Measurements from ENCODE around the gene PTDSS2.

The PTDSS2 gene

DNA sequence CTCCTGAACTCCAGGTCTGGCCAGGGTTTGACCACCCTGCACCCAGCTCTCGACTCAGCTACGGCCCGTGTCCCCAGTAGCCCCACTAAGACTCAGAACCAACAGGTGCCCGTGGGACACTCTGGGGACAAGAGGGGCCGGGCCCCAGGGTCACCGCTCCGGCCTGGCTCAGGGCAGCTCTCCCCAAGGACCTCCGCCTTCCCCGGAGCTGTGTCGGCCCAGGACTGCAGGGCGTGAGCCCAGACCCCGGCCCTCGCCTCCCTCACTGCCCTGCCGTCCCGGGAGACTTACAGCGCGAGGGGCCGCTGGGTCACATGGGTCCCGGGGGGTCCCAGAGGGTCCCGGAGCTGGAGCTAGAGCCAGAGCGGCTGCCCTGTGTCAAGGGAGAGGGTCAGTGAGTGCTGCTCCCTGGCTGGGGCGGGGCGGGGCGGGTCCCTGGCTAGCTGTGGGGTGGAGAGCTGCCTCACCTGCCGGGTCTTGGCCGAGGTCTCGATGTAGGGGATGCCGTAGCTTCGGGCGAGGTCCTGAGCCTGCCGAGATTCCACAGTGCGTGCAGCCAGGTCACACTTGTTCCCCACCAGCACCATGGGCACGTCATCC is 83.0 kb downstream of the PTDSS2 start:
- peaks cover 5% of the 10 kb centered on the region for H3K27me3 ChIP-seq (ENCODE audit: control insufficient read depth, insufficient read depth, low read length)
- H3K36me3 ChIP-seq (ENCODE audit: control insufficient read depth, insufficient read depth, low read length): peaks cover 13% of the 10 kb centered on the region
- no peaks in the 10 kb centered on the region for H3K9me3 ChIP-seq (ENCODE audit: control insufficient read depth, low read length)
- H3K4me3 ChIP-seq (ENCODE audit: low read length): no peak overlapping the region
- peaks cover 33% of the 10 kb centered on the region for H3K4me1 ChIP-seq (ENCODE audit: control insufficient read depth, insufficient read depth, low read length)
- no peak overlapping the region for H3K9ac ChIP-seq (ENCODE audit: low read length)

DNA sequence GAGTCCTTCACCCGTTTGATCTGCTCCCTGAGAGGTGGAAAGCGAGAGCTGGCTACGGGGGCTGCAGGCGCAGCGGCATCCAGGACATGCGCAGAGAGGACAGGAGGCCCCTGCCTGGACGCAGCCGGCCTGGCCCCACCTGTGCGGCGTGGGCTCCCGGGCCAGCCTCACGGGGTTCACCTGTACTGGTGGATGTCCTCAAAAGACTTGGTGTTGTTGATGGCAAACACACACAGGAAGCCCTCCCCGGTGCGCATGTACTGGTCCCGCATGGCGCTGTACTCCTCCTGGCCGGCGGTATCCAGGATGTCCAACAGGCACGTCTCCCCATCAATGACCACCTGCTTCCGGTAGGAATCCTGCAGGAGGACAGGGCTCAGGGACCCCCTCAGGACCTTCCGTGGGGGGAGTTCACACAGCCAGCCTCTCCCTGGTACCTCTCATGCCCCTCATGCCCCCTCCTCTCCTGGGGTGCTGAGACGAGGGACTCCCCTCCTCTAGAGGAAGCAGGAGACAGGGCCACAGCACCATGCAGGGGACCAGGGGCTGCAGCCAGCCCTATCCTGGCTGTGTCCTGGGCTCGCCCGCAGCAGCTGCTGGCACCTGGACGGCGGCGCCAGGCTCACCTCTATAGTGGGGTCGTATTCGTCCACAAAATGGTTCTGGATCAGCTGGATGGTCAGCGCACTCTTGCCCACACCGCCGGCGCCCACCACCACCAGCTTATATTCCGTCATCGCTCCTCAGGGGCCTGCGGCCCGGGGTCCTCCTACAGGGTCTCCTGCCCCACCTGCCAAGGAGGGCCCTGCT is 83.7 kb downstream of the PTDSS2 start:
- Histone ChIP-seq H3K9ac (ENCODE audit: low read length) (no peak overlapping the region), H3K36me3 (ENCODE audit: control insufficient read depth, insufficient read depth, low read length) (peaks cover 13% of the 10 kb centered on the region), H3K4me3 (ENCODE audit: low read length) (no peak overlapping the region), H3K9me3 (ENCODE audit: control insufficient read depth, low read length) (no peaks in the 10 kb centered on the region), H3K4me1 (ENCODE audit: control insufficient read depth, insufficient read depth, low read length) (peaks cover 37% of the 10 kb centered on the region), H3K27me3 (ENCODE audit: control insufficient read depth, insufficient read depth, low read length) (peaks cover 6% of the 10 kb centered on the region)

DNA sequence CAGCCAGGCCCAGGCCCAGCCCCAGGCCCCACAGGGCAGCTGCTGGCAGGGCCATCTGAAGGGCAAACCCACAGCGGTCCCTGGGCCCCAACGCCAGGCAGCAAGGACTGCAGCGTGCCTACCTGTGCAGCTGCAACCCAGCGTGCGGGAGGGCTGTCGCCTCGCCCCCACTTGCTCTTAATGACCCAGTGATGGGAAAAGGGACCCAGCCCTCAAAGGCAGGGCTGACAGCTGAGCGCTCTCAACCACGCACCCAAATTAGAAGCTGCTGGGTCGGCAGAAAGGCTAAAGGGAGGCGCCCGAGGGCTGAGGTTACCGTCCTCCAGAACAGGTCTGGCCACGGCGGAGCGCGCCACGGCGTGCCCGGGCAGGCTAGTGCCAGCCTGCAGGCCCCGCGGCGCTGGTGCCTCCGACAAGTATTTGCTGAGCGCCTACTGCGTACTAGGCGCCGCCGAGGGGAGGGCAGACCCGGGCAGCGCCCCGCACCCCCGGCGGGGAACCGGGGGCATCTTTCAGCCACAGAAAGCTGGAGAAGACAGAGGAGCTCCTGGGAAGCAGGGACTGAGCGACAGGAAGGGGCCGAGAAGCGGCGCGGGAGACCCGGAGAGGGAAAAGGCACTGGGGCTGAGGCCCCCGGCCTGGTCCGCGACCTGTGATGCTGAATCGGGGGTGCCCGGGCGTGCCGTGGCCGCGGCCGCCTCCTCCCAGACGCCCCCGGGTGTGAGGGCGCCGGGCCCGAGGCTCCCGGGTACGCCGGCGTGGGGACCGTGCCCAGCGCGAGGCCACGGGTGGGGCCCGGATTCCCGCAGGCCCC is 84.5 kb downstream of the PTDSS2 start:
- Histone ChIP-seq H3K9ac (ENCODE audit: low read length) (peak overlapping the region; percentile 64), H3K36me3 (ENCODE audit: control insufficient read depth, insufficient read depth, low read length) (peaks cover 13% of the 10 kb centered on the region), H3K9me3 (ENCODE audit: control insufficient read depth, low read length) (no peaks in the 10 kb centered on the region)

DNA sequence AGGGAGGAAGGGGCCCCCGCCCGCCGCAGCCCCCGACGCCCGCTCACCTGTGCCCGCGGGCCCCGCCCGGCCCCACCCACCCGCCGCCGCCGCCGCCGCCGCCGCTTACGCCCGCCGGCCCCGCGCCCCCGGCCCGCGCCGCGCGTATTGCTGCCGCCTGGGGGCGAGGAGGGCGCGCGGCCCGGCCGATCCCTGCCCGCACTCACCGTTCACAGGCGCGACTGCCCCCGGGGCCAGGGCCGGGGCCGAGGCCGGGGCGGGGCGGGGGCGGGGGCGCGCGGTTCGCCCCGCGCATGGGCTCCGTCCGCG is 85.1 kb downstream of the PTDSS2 start:
- H3K4me3 ChIP-seq (ENCODE audit: low read length): no peak overlapping the region
- no peaks in the 10 kb centered on the region for H3K9me3 ChIP-seq (ENCODE audit: control insufficient read depth, low read length)
- H3K36me3 ChIP-seq (ENCODE audit: control insufficient read depth, insufficient read depth, low read length): peaks cover 13% of the 10 kb centered on the region
- H3K9ac ChIP-seq (ENCODE audit: low read length): no peak overlapping the region
- H3K4me1 ChIP-seq (ENCODE audit: control insufficient read depth, insufficient read depth, low read length): peaks cover 37% of the 10 kb centered on the region
- peaks cover 6% of the 10 kb centered on the region for H3K27me3 ChIP-seq (ENCODE audit: control insufficient read depth, insufficient read depth, low read length)

More for the DNA sequence above, 84.5 kb downstream of the PTDSS2 start:
- Histone ChIP-seq H3K4me3 (ENCODE audit: low read length) (peak overlapping the region; percentile 33), H3K4me1 (ENCODE audit: control insufficient read depth, insufficient read depth, low read length) (peaks cover 37% of the 10 kb centered on the region), H3K27me3 (ENCODE audit: control insufficient read depth, insufficient read depth, low read length) (peaks cover 6% of the 10 kb centered on the region)

DNA sequence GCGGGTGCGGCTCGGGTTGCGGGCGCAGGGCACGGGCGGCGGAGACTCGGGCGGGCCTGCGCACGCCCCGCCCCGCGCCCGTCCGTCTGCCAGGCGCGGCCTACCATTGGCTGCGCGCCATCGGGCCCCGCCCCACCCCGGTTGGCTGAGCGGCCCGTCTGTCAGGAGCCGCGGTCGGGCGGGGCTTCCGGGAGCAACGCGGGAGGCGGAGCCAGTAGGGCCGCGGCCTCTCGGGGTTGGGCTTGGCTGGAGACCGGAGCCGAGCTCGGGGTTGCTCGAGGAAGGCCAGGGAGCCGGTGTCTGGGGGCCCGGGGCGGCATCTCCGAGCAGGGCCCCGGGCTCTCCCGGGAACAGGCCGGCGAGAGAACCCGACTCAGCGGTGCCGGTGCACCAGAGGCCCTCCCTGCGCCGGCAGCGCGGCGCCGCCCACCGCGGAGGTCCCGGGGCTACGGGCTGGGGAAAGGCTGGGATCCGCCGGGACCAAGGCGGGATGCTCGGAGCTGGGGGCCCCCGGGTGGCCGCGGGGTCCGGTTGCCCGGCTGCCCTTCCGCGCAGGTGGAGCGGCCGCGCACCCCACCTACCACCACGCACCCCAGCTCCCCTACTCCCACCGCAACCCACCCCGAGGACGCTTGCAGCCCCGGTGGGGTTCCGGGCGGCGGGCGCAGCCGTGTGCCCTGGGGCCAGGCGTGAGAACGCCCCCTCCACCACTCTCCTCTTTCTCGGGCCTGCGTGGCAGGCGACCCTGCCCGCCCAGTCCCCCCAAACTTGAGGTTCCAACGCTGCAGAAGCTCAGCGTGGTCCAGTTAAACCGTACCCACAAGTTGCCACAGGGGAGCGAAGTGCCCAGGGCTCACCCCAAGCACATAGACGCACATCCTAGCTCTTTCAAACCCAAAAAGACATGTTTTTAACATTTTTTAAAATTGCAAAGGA is 85.7 kb downstream of the PTDSS2 start, which contains the start of gene HRAS:
Gene HRAS, minus strand, starts transcription at position 58 of the 936 bp plus-strand sequence.
- peak within 1 kb of the TSS; percentile 64 for H3K9ac ChIP-seq (ENCODE audit: low read length)
- no peaks in the 10 kb centered on the region for H3K9me3 ChIP-seq (ENCODE audit: control insufficient read depth, low read length)
- peaks cover 13% of the 10 kb centered on the region for H3K36me3 ChIP-seq (ENCODE audit: control insufficient read depth, insufficient read depth, low read length)
- peak within 1 kb of the TSS; percentile 41 for H3K4me3 ChIP-seq (ENCODE audit: low read length)
- H3K27me3 ChIP-seq (ENCODE audit: control insufficient read depth, insufficient read depth, low read length): peaks cover 6% of the 10 kb centered on the region
- peaks cover 37% of the 10 kb centered on the region for H3K4me1 ChIP-seq (ENCODE audit: control insufficient read depth, insufficient read depth, low read length)

DNA sequence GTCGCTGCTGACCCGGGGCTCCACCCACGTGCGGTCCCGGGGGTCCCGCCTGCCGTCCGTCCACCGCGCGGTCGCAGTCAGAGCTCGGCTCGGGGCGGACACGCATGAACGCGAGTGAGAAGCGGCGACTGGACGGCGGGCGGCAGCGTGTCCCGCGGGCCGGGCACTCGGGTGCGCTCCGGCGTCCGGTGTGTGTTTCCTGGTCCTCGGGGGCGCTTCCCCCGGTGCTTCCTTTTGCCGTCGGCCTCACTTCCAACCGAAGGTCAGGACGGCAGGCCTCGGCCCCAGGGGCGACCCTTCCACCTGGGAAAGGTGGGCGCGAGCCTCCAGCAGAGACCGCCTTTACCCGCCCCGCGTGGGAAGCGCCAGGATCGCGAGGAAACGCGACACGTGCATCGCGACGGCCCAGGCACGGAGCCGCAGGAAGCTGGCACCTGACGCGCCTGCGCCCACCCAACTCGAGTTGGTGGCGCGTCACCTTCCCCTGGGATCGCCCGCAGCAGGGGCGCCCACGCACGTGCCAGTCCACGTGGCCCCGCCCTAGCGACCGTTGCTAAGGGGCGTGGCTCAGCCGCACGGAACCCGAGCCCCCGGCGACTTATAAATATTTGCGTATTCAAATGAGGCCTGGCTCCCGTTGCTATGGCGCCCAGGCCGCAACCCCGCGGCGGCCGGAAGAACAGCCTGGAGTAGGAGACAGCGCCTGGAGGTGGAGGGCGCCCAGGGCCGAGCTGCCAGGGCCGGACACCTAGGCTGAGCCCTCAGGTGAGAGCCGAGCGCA is 87.0 kb downstream of the PTDSS2 start, which contains the start of gene LRRC56:
Gene LRRC56, plus strand, starts transcription at position 687 of the 781 bp plus-strand sequence. CDS start 3,158 bp downstream, outside the sequence.
- H3K27me3 ChIP-seq (ENCODE audit: control insufficient read depth, insufficient read depth, low read length): peaks cover 6% of the 10 kb centered on the region
- H3K4me1 ChIP-seq (ENCODE audit: control insufficient read depth, insufficient read depth, low read length): peaks cover 37% of the 10 kb centered on the region
- peak within 1 kb of the TSS; percentile 11 for H3K4me3 ChIP-seq (ENCODE audit: low read length)
- H3K9ac ChIP-seq (ENCODE audit: low read length): peak within 1 kb of the TSS; percentile 31
- H3K36me3 ChIP-seq (ENCODE audit: control insufficient read depth, insufficient read depth, low read length): peaks cover 8% of the 10 kb centered on the region
- H3K9me3 ChIP-seq (ENCODE audit: control insufficient read depth, low read length): no peaks in the 10 kb centered on the region

DNA sequence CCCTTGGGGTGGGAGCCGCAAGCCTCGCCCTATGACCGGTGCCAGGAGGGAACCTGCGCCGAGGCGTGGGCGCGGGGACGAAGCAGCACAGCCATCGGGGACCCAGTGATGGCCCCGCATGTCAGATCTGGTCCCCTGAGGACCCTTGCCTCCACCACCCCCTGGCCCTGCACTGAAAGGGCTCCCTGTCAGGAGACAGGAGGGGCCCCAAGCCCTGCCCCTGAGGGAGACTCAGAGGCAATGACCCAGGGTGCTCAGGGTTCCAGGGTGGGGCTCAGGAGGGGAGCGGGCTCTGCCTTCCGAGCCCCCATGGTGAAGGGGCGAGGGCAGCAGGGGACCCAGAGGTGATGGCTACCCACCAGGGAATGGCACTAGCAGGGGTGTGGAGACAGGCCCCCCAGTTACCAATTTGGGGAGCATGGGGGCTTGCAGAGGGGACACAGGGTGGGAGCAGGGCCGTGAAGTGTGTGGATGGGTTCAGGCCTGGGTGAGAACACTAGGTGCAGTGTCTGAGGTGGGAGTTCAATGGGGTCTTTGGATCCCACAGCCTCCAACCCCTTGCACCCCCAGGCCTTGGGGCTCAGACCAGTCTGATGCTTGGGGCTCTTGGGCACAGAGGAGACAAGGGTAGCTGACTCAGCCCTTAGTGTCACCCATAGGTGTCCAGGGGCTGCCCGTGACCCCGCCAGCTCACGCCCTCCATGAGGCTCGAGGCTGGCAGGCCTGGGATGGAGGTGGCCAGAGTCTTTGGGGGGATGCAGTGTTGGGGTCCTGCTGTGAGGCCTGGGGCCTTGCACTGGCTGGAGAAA is 87.7 kb downstream of the PTDSS2 start:
- Histone ChIP-seq H3K9ac (ENCODE audit: low read length) (peak overlapping the region; percentile 31), H3K9me3 (ENCODE audit: control insufficient read depth, low read length) (no peaks in the 10 kb centered on the region), H3K4me3 (ENCODE audit: low read length) (peak overlapping the region; percentile 11), H3K27me3 (ENCODE audit: control insufficient read depth, insufficient read depth, low read length) (peaks cover 6% of the 10 kb centered on the region), H3K4me1 (ENCODE audit: control insufficient read depth, insufficient read depth, low read length) (peaks cover 33% of the 10 kb centered on the region), H3K36me3 (ENCODE audit: control insufficient read depth, insufficient read depth, low read length) (peaks cover 5% of the 10 kb centered on the region)

DNA sequence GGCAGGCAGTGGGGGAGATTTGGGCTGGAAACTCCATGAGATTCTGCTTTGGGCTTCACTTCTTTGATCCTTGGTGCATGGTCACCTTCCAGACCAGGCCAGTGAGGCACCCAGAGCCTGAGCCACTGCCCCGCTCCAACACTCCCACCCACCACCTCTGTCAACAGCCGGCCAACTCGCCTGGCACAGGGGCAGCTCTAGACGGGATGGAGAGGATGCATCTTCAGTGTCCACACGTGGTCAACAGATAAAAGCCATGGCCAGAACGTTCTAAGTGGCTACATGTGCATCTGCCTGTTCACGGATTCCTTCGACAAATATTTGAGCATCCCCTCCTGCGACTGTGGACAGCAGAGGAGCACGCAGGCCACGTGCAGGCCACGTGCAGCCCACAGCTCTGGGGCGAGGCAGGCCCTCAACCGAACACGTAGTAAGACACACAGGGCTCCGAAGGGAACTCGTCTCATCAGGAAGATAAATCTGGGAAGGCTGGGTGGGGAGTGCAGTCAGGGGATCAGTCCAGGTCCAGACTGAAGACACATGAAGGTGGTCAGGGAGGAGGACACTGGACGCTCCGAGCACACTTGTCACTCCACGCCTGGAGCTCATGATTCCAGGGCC is 88.5 kb downstream of the PTDSS2 start:
- peaks cover 2% of the 10 kb centered on the region for H3K36me3 ChIP-seq (ENCODE audit: control insufficient read depth, insufficient read depth, low read length)
- no peaks in the 10 kb centered on the region for H3K9me3 ChIP-seq (ENCODE audit: control insufficient read depth, low read length)
- H3K4me1 ChIP-seq (ENCODE audit: control insufficient read depth, insufficient read depth, low read length): peaks cover 30% of the 10 kb centered on the region
- H3K27me3 ChIP-seq (ENCODE audit: control insufficient read depth, insufficient read depth, low read length): peaks cover 6% of the 10 kb centered on the region
- H3K9ac ChIP-seq (ENCODE audit: low read length): no peak overlapping the region
- H3K4me3 ChIP-seq (ENCODE audit: low read length): no peak overlapping the region

DNA sequence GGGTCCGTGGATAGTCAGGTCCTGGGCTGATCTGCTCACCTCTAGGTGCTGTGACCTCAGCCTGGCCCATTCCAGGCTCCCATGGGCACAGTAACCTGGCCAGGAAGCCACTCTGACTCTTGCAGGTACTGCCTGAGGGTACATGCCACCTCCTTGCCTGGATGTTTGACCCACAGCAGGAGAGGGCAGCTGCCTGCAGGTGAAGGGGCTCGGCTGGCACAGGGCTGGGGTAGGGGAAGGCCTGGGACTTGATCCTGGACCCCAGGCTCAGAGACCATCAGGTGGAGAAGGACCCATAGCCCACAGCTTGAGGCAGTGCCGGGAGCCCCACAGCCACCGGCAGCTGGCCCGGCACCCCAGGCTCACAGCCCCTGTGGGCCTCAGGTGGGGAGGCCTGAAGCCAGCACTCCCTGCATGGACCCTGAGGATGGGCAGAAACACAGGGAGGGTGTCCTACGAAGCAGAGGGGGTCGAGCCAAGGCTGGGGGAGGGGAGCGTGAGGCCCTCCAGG is 89.9 kb downstream of the PTDSS2 start:
- Histone ChIP-seq H3K27me3 (ENCODE audit: control insufficient read depth, insufficient read depth, low read length) (peaks cover 6% of the 10 kb centered on the region), H3K36me3 (ENCODE audit: control insufficient read depth, insufficient read depth, low read length) (no peaks in the 10 kb centered on the region), H3K9me3 (ENCODE audit: control insufficient read depth, low read length) (no peaks in the 10 kb centered on the region), H3K9ac (ENCODE audit: low read length) (no peak overlapping the region), H3K4me3 (ENCODE audit: low read length) (no peak overlapping the region), H3K4me1 (ENCODE audit: control insufficient read depth, insufficient read depth, low read length) (peaks cover 30% of the 10 kb centered on the region)

All from mucosa of stomach (tissue), 1 donor.